NCI-H748 (cell line): ENCODE data around the gene CCDC85C.

Experiments
- DNase-seq: peaks from one replicate; lab custom pipeline; 2025; ENCODE audit not compliant: unreplicated experiment; lab: John Stamatoyannopoulos, UW

The CCDC85C gene

GRCh38 chr14:99452968-99453367 lies 151.0 kb downstream of the CCDC85C start:
- no peak for DNase-seq

- DNase-seq = no peak
Observed at GRCh38 chr14:99451234-99451633, 152.8 kb downstream of the CCDC85C start.

- no peak for DNase-seq
Observed at GRCh38 chr14:99450266-99450665, 153.7 kb downstream of the CCDC85C start.
